Prostate gland (tissue), 2 donors: ENCODE data around the gene LUC7L. TPM values are rescaled to one million over a fixed set of nuclear protein-coding genes. Genes with fewer than 3 reads are reported as not detected.
"Not testable (repeated sequence)": the region's sequence is repeated elsewhere in the genome, so short reads cannot be mapped to it uniquely, and the experiment has no call there.

ENCODE experiments used
- DNase-seq: peaks from one replicate; pipeline ENCODE4 v3.0.0-alpha.2; 2019; ENCODE audit warnings: low spot score
- H3K27ac ChIP-seq, 2 donors: fragments of 200-600 bp; sonication (generic); 2 replicates each; pipeline ENCODE4 v1.5.1; 2017 to 2019
- H3K27me3 ChIP-seq: fragments of 200-600 bp; sonication (generic); replicated peaks from 2 replicates; pipeline ENCODE4 v1.5.1; 2019; ENCODE audit not compliant: insufficient read depth
- H3K36me3 ChIP-seq, 2 donors: fragments of 200-600 bp; sonication (generic); 1 replicate in 1 of 2; 2 replicates in 1 of 2; pipeline versions ENCODE4 v1.5.1 to v1.8.1; 2017 to 2019
- H3K4me1 ChIP-seq: fragments of 200-600 bp; sonication (generic); replicated peaks from 2 replicates; pipeline ENCODE4 v1.5.1; 2019
- H3K4me3 ChIP-seq, 2 donors: fragments of 200-600 bp; sonication (generic); 2 replicates each; pipeline ENCODE4 v1.5.1; 2017 to 2019
- H3K9me3 ChIP-seq: fragments of 200-600 bp; sonication (generic); 2 replicates; pipeline ENCODE4 v1.5.1; 2017
- POLR2A ChIP-seq: fragments of 450-650 bp; IDR thresholded peaks from one replicate; pipeline ENCODE4 v1.6.1; 2016; ENCODE audit warnings: antibody characterized with exemption, mild to moderate bottlenecking
- POLR2AphosphoS5 ChIP-seq: sonication (generic); formaldehyde crosslinking; IDR thresholded peaks from one replicate; pipeline ENCODE4 v1.6.1; 2017; ENCODE audit warnings: antibody characterized with exemption
- WGBS: methylation state at CpG from one replicate; pipeline ENCODE4 v1.1.5; 2018; 5-methylcytosine and 5-hydroxymethylcytosine counted together
- intact Hi-C: fragments of 100-400 bp; cut with DNase I; formaldehyde crosslinking; loops from one replicate; pipeline ENCODE4 v1.14.2; 2022
- total RNA-seq, 2 donors: library from RNA; depleted of rRNA; stranded (reverse); fragments of >200 nt; gene quantifications; one replicate each; pipeline ENCODE4 v1.1.0, GENCODE V29; 2016
- TF ChIP-seq, protein P1 (sequence below), 4 experiments: fragments of 200-600 bp in 2 of 4; fragments of 450-650 bp in 2 of 4; sonication (generic) in 2 of 4; IDR thresholded peaks; 1 replicate in 3 of 4; 2 replicates in 1 of 4; pipeline ENCODE4 v1.5.1; 2016 to 2019; ENCODE audit warnings: antibody characterized with exemption in 4 of 4, mild to moderate bottlenecking in 2 of 4, moderate library complexity in 2 of 4

The LUC7L gene
- total RNA-seq, 2 donors from 2014 or later = 55.1 to 108 TPM

- Histone ChIP-seq H3K36me3 (peaks cover 10 to 17% of the 10 kb centered on the region in 2 donors), H3K9me3 (no peaks in the 10 kb centered on the region), H3K27me3 (no peaks in the 10 kb centered on the region), H3K4me3 (no peak overlapping the region), H3K4me1 (no peaks in the 10 kb centered on the region), H3K27ac (no peak overlapping the region)
- no peak for TF ChIP-seq POLR2A
- 89% methylated on average over 29 of the region's 29 CpGs for WGBS
- intact Hi-C loops = no loop called here
- DNase-seq = no peak
These were observed 33.0 kb upstream of the LUC7L start for GRCh38 chr16:262121-262745.

- H3K36me3 ChIP-seq = peaks cover 10 to 17% of the 10 kb centered on the region in 2 donors
- TF ChIP-seq, protein P1, sequence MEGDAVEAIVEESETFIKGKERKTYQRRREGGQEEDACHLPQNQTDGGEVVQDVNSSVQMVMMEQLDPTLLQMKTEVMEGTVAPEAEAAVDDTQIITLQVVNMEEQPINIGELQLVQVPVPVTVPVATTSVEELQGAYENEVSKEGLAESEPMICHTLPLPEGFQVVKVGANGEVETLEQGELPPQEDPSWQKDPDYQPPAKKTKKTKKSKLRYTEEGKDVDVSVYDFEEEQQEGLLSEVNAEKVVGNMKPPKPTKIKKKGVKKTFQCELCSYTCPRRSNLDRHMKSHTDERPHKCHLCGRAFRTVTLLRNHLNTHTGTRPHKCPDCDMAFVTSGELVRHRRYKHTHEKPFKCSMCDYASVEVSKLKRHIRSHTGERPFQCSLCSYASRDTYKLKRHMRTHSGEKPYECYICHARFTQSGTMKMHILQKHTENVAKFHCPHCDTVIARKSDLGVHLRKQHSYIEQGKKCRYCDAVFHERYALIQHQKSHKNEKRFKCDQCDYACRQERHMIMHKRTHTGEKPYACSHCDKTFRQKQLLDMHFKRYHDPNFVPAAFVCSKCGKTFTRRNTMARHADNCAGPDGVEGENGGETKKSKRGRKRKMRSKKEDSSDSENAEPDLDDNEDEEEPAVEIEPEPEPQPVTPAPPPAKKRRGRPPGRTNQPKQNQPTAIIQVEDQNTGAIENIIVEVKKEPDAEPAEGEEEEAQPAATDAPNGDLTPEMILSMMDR (IDR thresholded peaks at IDR 0.05) = no peak
- TF ChIP-seq POLR2AphosphoS5 = no peak
These were observed 31.9 kb upstream of the LUC7L start for GRCh38 chr16:261031-261691.

GRCh38 chr16:260326-260725 lies 31.1 kb upstream of the LUC7L start:
- Histone ChIP-seq H3K27ac (no peak overlapping the region), H3K27me3 (no peaks in the 10 kb centered on the region), H3K36me3 (peaks cover 15 to 17% of the 10 kb centered on the region in 2 donors), H3K4me1 (no peaks in the 10 kb centered on the region), H3K9me3 (no peaks in the 10 kb centered on the region), H3K4me3 (no peak overlapping the region)
- TF ChIP-seq POLR2AphosphoS5 = no peak
- no peak for DNase-seq
- intact Hi-C loops = no loop called here
- WGBS = 93% methylated on average over 18 of the region's 19 CpGs

More at GRCh38 chr16:261031-261691, 31.9 kb upstream of the LUC7L start:
- Histone ChIP-seq H3K4me1 (no peaks in the 10 kb centered on the region), H3K4me3 (no peak overlapping the region), H3K27ac (no peak overlapping the region), H3K27me3 (no peaks in the 10 kb centered on the region), H3K9me3 (no peaks in the 10 kb centered on the region)
- no peak for DNase-seq
- intact Hi-C loops = no loop called here
- WGBS = 89% methylated on average over 25 of the region's 28 CpGs

- TF ChIP-seq POLR2A (no peak), POLR2AphosphoS5 (no peak)
- TF ChIP-seq, protein P1 (IDR thresholded peaks at IDR 0.05) = no peak
- Histone ChIP-seq H3K9me3 (no peaks in the 10 kb centered on the region), H3K27me3 (no peaks in the 10 kb centered on the region), H3K36me3 (peaks cover 17% of the 10 kb centered on the region in 2 donors), H3K4me3 (no peak overlapping the region), H3K4me1 (no peaks in the 10 kb centered on the region), H3K27ac (no peak overlapping the region)
- 91% methylated on average over 8 of the region's 13 CpGs for WGBS
- intact Hi-C loops = no loop called here
- DNase-seq = no peak
These were observed 30.6 kb upstream of the LUC7L start for GRCh38 chr16:259814-260253.

- WGBS = 81% methylated on average over 10 of the region's 10 CpGs
- H3K27me3 ChIP-seq = no peaks in the 10 kb centered on the region
- no peaks in the 10 kb centered on the region for H3K9me3 ChIP-seq
- H3K4me3 ChIP-seq = no peak overlapping the region
- peaks cover 17% of the 10 kb centered on the region in 2 donors for H3K36me3 ChIP-seq
- no peak for DNase-seq
- intact Hi-C loops = no loop called here
- H3K4me1 ChIP-seq = no peaks in the 10 kb centered on the region
- H3K27ac ChIP-seq = no peak overlapping the region
- TF ChIP-seq, protein P1 (IDR thresholded peaks at IDR 0.05) = no peak
- no peak for TF ChIP-seq POLR2AphosphoS5
- no peak for TF ChIP-seq POLR2A
These were observed 30.0 kb upstream of the LUC7L start for GRCh38 chr16:259226-259625.

GRCh38 chr16:258091-258490 lies 28.8 kb upstream of the LUC7L start:
- intact Hi-C loops = not testable (repeated sequence)
- H3K36me3 ChIP-seq = peaks cover 6 to 17% of the 10 kb centered on the region in 2 donors

More at GRCh38 chr16:258091-258490, 28.8 kb upstream of the LUC7L start:
- H3K27me3 ChIP-seq, H3K4me1 ChIP-seq, H3K27ac ChIP-seq, H3K4me3 ChIP-seq, H3K9me3 ChIP-seq, DNase-seq: not testable (repeated sequence)
- 94% methylated on average over 13 of the region's 13 CpGs for WGBS
